ENCODE measurements around the gene PGM1. TPM values are rescaled to one million over a fixed set of nuclear protein-coding genes. Genes with fewer than 3 reads are reported as not detected.

The PGM1 gene
- total and polyA plus RNA-seq, 10 of the 15 experiments (the other 5 are each of a cell fraction or from before 2014, with no cell fraction given) = 22.5 to 72.6 (median 50.8) TPM

GRCh38 chr1:63599799-63600198 is 6.6 kb downstream of the PGM1 start:
- SMC1A ChIA-PET (ENCODE audit: uncharacterized antibody, unreplicated experiment) = interaction anchor here (0.5 kb wide), 1 partner anchor 36 kb away, joined by 3 read pairs; no protein-coding TSS in a partner anchor
- H3K79me2 ChIP-seq (ENCODE audit: control insufficient read depth, insufficient read depth, low read length) = peaks cover 17% of the 10 kb centered on the region
- BruUV-seq (replicated peaks) = no TSS peak
- DNase-seq (ENCODE audit: low read depth, low spot score) = no peak
- CTCF ChIA-PET = interaction anchor here (0.5 kb wide), 1 partner anchor 1514 kb away, joined by 4 read pairs; no protein-coding TSS in a partner anchor
- no peaks in the 10 kb centered on the region for H3K9me3 ChIP-seq (replicated peaks; ENCODE audit: control insufficient read depth, insufficient read depth, low read length)
- H3K4me1 ChIP-seq (ENCODE audit: control insufficient read depth, insufficient read depth, low read length) = no peaks in the 10 kb centered on the region
- no peak for ATAC-seq
- in situ Hi-C loops (cut with MboI) (no loop called here), intact Hi-C loops (cut with micrococcal nuclease; ENCODE audit: unreplicated experiment) (no loop called here)
- H3K4me2 ChIP-seq (ENCODE audit: control insufficient read depth, insufficient read depth) = no peak overlapping the region
- no peak for FAIRE-seq
- H4K20me1 ChIP-seq (ENCODE audit: control insufficient read depth, insufficient read depth) = no peaks in the 10 kb centered on the region; the same call in 1 of the 2 replicates
- H3K27ac ChIP-seq (ENCODE audit: control insufficient read depth, insufficient read depth) = no peak overlapping the region
- H2AFZ ChIP-seq (ENCODE audit: control insufficient read depth, low read depth, low read length) = no peak overlapping the region
- RAD21 ChIA-PET (ENCODE audit: unreplicated experiment) = no interaction called here
- H3K27me3 ChIP-seq (replicated peaks in 1 of 2; ENCODE audit: control insufficient read depth in 2 of 2, insufficient read depth in 2 of 2, low read length in 1 of 2) = no peaks in the 10 kb centered on the region
- no peak overlapping the region for H3K9ac ChIP-seq (ENCODE audit: control insufficient read depth, insufficient read depth, low read length)
- 97% methylated on average over 5 of the region's 5 CpGs for WGBS (ENCODE audit: insufficient coverage, insufficient replicate concordance, low lambda C conversion rate, missing lambda C conversion rate)
- H3K4me3 ChIP-seq = no peak overlapping the region
- POLR2A ChIA-PET = no interaction called here
- peaks cover 0 to 5% of the 10 kb centered on the region in 2 experiments; a peak in 1 of 4 replicates for H3K36me3 ChIP-seq (ENCODE audit: control insufficient read depth in 2 of 2, insufficient read depth in 2 of 2, low read length in 1 of 2)
- no peak for TF ChIP-seq ZNF24 (IDR thresholded peaks at IDR 0.05)
- TF ChIP-seq ASH2L (IDR thresholded peaks at IDR 0.05; ENCODE audit: borderline replicate concordance, low read depth) = no peak
- TF ChIP-seq PML (IDR thresholded peaks at IDR 0.05; ENCODE audit: low read length) = no peak
- TF ChIP-seq NBN (IDR thresholded peaks at IDR 0.05) = no peak
- no peak for TF ChIP-seq ZNF592 (IDR thresholded peaks at IDR 0.05)
- no peak for TF ChIP-seq CEBPZ (IDR thresholded peaks at IDR 0.05; ENCODE audit: low read depth, low read length)
- no peak for TF ChIP-seq SREBF2 (IDR thresholded peaks at IDR 0.05; ENCODE audit: low read length)
- TF ChIP-seq ZNF687 (IDR thresholded peaks at IDR 0.05) = no peak
- TF ChIP-seq BCL3 (IDR thresholded peaks at IDR 0.05; ENCODE audit: borderline replicate concordance, insufficient read depth, low read depth, low read length, poor library complexity, severe bottlenecking) = no peak
- no peak for TF ChIP-seq ELK1 (IDR thresholded peaks at IDR 0.05; ENCODE audit: low read depth, low read length)

Data from GM12878 (cell line).